Effector CD4-positive, alpha-beta T cell (primary cell): Measurements from ENCODE around the gene HDAC11.

ENCODE experiments used
- DNase-seq: peaks from one replicate; pipeline ENCODE4 v3.0.0-alpha.2; 2020

The HDAC11 gene

DNA sequence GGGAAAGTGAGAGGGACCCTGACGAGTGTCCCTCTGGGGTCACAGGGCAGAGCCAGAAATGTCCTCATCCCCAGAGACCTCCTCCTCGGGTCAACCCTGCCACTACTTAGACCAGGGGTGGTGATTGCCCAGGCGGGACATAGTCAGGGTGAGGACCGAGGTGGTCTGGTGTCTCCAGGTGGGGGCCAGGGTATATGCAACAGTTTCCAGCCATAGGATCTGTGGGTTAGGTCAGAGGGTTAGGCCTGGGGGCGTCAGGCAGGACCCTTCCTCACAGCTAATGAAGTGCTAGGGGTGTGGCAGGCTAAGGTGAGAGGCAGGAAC lies 46.5 kb downstream of the HDAC11 start:
- no peak for DNase-seq

DNA sequence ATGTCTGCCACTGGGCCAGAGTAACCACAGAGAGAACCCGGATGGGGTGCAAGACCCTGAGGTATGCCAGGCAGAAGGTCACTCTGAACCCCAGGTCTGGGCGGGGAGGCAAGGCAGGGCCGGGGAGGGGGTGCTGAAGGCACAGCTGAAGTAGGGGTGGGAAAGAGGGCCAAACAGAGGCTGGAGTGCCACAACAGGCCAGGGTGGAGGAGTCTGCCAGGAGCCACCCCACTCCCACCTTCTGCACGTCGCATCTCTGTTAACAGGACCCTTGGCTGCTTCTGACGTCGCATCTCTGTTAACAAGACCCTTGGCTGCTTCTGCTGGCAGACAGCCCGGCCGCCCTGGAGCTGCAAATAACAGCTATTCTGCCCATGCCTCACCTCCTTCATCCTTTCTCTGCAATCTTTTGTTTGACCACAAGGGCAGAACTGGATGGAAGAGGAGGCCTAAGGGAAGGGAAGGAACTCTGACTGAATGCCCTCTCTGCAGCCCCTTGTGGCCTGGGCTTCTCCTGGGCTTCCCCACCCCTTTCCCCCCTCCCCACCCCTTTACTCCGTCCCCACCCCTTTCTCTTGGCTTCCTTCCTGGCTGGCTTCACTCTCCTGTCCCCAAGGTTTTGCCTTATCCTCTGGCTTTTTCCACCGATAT lies 48.2 kb downstream of the HDAC11 start:
- DNase-seq = no peak

DNA sequence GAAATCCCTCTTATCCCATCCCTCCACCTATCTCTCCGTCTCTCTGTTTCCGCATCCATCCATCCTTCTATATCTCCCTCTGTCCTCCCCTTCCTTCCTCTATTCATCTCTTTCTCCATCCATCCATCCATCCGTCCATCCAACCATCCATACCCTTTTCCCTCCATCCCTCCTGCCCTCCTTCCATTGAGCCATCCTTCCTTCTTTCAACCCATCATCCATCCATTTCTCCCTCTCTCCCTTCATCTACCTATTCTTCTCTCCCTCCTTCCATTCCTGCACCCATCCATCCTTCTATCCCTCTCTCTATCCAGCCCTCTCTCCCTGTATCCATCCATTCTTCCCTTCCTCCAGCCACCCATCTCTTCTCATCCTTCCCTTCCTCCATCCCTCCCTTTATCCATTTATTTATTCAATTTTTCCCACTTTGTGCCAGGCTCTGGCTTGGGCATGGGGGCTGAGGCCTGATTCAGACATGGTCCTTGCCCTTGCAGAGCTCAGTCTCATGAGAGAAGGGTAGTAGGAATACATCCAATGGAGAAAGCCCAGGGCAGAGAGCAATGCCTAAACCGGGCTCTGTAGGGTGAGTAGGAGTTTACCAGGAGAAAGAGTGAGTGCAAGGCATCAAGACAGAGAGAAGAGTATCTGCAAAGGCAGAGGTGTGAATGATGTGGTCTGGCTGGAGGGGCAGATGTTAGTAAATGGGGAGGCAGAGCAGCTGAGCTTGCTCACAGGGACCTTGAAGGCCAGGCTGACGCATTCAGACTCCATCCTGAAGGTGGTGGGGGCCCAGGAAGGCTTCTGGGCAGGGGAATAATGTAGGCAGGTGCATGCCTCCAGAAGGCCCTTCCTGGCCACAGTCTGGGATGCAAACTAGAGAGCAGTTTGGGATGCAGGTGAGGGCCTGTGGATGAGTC lies 49.3 kb downstream of the HDAC11 start:
- DNase-seq = no peak

GRCh38 chr3:13530241-13531009 lies 50.3 kb downstream of the HDAC11 start:
- no peak for DNase-seq

GRCh38 chr3:13532085-13532484 lies 52.0 kb downstream of the HDAC11 start:
- DNase-seq = no peak

GRCh38 chr3:13532631-13533030 lies 52.5 kb downstream of the HDAC11 start:
- DNase-seq = no peak

DNA sequence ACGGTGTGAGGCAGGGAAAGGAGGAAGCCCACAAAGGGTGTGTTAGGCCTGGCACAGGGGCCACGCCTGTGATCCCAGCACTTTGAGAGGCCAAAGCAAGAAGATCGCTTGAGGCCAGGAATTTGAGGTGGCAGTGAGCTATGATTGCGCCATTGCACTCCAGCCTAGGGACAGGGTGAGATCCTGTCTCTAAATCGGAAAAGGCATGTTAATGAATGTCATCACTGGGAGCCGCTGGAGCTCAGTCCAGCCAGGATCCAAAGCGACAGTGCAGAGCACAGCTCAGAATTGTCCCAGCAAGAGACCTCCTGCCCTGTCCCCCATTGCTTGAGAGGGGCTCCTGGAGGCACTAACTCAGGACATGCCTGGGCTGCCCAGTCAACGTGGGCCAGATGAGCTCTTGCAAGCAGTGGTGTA lies 53.8 kb downstream of the HDAC11 start:
- DNase-seq = no peak

- DNase-seq = no peak
Observed at GRCh38 chr3:13535526-13535875, 55.4 kb downstream of the HDAC11 start.

DNA sequence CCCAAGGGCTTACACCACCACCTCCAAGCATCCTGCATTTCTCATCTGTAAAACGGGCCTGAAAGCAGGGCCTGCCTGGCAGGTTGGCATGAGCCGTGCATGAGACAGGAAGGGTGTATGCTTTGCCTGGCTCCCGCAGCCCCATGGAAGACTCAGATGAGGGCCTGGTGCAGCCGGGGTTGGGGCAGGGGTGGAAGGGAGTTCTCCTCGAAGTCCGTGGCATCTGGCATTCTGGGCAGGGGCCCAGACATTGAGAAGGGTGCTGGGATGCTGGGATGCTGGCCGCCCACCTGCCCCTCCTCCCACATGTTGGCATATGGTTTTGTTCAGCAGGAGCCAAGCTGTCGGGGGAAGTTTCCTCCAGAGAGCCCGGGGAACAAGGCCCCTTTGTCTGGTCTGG lies 55.8 kb downstream of the HDAC11 start:
- DNase-seq = no peak

DNA sequence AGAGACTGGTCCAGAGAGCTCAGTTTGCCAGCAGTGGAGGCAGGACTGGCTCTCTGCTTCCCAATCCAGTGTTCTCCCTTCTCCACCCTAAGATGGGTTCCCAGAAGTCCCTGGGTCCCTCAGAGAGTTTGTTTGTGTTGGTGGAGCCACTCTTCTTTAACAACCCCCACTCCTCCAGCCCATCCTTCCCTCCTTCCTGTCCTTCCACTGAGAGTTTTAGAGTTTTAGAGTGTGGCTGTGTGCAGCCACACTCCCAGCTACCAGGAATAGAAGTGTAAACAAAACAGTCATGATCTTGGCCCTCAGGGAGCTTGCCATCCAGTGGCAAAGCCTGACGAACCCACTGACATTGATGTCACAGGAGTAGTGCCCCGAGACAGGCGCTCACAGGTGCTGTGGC lies 56.3 kb downstream of the HDAC11 start:
- DNase-seq = no peak

DNA sequence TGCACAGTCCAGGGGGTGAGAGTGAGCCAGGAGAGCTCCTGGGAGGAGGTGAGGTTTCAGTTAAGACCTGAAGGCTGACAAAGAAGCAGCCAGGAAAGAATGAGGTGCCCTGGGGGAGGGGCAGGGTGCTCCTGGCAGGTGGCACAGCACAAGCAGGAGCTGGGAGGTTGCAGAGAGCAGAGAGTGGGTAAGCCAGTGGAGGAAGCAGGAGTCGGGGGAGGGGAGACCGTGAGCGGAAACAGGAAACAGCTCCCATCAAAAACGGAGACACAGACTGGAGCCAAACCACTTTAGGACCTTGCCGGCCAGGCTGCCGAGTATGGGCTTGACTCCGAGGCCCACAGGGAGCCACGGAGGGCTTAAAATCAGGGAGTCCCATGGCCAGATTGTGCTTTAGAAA lies 56.7 kb downstream of the HDAC11 start:
- no peak for DNase-seq

DNA sequence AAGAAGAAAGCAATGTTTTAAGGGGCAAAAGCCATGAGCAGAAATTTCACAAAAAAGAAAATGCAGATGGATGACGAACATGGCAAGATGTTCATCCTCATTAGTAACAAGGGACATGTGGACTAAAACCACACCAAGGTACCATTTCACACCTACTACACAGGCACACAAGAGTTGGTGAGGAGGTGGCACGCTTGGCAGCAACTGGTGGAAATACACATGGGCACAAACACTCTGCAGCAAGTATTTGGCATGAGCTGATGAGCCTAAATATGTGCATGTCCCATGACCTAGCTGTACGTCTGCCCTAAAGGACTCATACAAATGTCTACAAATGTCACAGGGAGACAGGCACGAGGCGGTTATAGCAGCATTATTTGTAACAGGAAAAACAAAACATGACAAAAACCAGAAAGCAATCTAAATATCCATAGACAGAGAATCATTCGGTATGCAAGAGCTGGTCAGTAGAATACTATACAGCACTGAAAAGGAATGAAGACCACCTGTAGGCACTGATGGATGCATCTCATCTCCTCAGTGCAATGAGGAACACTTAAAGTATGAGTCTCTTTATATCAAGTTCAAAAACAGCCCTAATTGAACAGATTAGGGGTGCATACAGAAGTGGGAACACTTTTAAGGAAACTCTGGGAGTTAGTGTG lies 57.3 kb downstream of the HDAC11 start:
- DNase-seq = no peak

GRCh38 chr3:13537909-13538296 lies 57.8 kb downstream of the HDAC11 start:
- DNase-seq = no peak

GRCh38 chr3:13538520-13539291 lies 58.6 kb downstream of the HDAC11 start:
- DNase-seq = no peak

GRCh38 chr3:13539292-13539638 lies 59.2 kb downstream of the HDAC11 start:
- DNase-seq = no peak

DNA sequence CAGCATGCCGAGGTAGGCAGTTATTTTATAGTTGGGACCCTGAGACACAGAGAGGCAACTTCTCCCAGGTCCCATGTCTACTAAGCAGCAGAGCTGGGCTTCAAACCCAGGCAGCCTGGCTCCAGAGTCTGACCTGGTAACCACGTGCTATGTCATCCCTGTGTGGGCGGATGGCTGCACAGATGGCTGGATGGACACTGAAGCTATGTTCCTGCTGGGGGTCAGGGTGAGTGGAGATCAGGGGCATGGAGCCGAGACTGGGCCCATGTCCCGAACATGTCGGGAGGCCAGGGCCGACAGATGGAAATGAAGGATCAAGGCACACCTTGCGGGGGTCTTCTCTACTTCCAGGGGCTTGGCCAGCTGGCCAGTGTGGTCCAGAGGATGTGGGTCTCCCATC lies 59.6 kb downstream of the HDAC11 start:
- DNase-seq = no peak

- no peak for DNase-seq
Observed at GRCh38 chr3:13540297-13540995, 60.3 kb downstream of the HDAC11 start.

DNA sequence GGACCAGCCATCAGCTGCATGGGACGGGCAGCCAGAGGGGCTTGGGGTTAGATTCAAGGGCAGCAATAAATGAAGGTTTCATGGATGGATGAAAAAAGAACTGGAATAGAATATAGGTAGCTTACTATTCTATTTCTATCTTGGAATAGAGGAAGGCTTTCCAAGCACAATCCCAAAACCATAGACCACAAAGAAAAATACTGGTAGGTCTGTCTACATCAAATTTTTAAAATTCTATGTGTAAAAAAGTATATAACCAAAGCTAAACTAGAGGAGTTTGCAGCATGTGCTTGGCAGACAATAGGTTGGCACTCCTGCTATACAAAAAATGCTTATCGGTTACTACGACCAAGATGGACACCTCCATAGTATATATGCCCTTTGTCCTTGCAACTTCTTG lies 61.6 kb downstream of the HDAC11 start:
- DNase-seq = no peak

DNA sequence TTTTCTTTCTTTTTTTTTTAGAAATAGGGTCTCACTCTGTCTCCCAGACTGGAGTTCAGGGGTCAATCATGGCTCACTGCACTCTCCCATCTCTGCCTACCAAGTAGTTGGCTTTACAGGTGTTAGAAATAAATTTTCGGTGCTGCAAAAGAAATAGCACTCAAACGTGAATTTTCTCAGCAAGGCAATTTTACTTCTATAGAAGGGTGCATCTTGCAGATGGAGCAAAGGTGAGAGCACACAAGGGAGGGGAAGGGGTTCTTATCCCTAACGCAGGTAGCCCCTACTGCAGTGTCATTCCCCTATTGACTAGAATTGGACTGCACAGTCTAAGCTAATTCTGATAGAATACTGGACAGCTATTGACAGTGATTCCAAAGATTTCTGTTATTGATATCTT lies 62.0 kb downstream of the HDAC11 start:
- no peak for DNase-seq

DNA sequence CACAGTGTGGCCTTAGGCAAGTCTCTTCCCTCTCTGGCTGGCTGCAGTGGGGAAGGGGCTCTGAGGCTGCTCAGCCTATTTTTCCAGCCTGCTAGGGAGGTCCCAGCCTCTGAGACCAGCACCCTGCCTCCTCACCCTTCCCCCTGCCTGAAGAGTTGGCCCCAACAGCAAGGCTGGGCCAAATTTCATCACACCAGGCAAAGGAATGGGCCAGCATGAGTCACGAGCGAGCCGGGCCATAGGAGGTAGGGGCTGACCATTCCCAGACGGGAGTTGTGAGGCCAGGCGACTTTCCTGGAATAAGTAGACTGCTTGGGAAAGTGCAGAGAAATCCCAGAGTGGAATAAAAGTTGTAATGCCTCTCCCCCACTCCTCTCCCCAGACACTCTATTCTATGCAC lies 63.1 kb downstream of the HDAC11 start:
- DNase-seq = no peak

GRCh38 chr3:13544293-13544831 lies 64.3 kb downstream of the HDAC11 start:
- no peak for DNase-seq
